WTC11 (cell line): ENCODE data around the gene INTS2. TPM values are rescaled to one million over a fixed set of nuclear protein-coding genes. Genes with fewer than 3 reads are reported as not detected.

Experiments
- ATAC-seq: fragments of 200-7000 bp; cut with Tn5 transposase; 2 replicates; pipeline ENCODE4 v1.10.0; 2021; ENCODE audit warnings: mild to moderate bottlenecking, moderate library complexity
- CTCF ChIA-PET: fragments of 300-600 bp; sonication (Branson Sonifier 250); formaldehyde crosslinking; loops from one replicate; lab custom pipeline; 2021; ENCODE audit warnings: antibody characterized with exemption; lab: Charles Lee
- POLR2A ChIA-PET: fragments of 350-600 bp; sonication (Branson Sonifier 250); formaldehyde crosslinking; loops from one replicate; lab custom pipeline; 2021; ENCODE audit warnings: antibody characterized with exemption; lab: Charles Lee
- DNase-seq: peaks from one replicate; pipeline ENCODE4 v3.0.0; 2021; ENCODE audit warnings: low spot score
- H3K27ac Mint-ChIP-seq: 2 replicates; pipeline ENCODE4 v1.8.0; 2021; ENCODE audit warnings: mixed read lengths
- H3K27me3 Mint-ChIP-seq: 2 replicates; pipeline ENCODE4 v1.8.0; 2021; ENCODE audit warnings: low read depth, mild to moderate bottlenecking, moderate library complexity, mixed read lengths
- H3K36me3 Mint-ChIP-seq: 2 replicates; pipeline ENCODE4 v1.8.0; 2021; ENCODE audit warnings: mixed read lengths
- H3K4me1 Mint-ChIP-seq: 2 replicates; pipeline ENCODE4 v1.8.0; 2022; ENCODE audit warnings: mixed read lengths
- H3K4me3 Mint-ChIP-seq: 2 replicates; pipeline ENCODE4 v1.8.0; 2021; ENCODE audit warnings: mild to moderate bottlenecking, moderate library complexity, mixed read lengths
- H3K9me3 Mint-ChIP-seq: 2 replicates; pipeline ENCODE4 v1.8.0; 2021; ENCODE audit warnings: mixed read lengths
- ATF1 ChIP-seq: sonication (generic); formaldehyde crosslinking; IDR thresholded peaks from 2 replicates; pipeline ENCODE4 v1.8.1; 2023; ENCODE audit warnings: mild to moderate bottlenecking, moderate library complexity, missing genetic modification reagents
- FOXK1 ChIP-seq: sonication (generic); formaldehyde crosslinking; IDR thresholded peaks from 2 replicates; pipeline ENCODE4 v1.8.0; 2022; ENCODE audit warnings: mild to moderate bottlenecking, moderate library complexity, missing genetic modification reagents
- JUN ChIP-seq: sonication (generic); formaldehyde crosslinking; IDR thresholded peaks from 2 replicates; pipeline ENCODE4 v1.8.0; 2023; ENCODE audit warnings: mild to moderate bottlenecking, missing genetic modification reagents
- SP1 ChIP-seq: sonication (generic); formaldehyde crosslinking; conservative IDR thresholded peaks from 2 replicates; pipeline ENCODE4 v1.8.1; 2022; ENCODE audit warnings: missing genetic modification reagents
- TEAD1 ChIP-seq: sonication (generic); formaldehyde crosslinking; IDR thresholded peaks from 2 replicates; pipeline ENCODE4 v1.8.0; 2022; ENCODE audit warnings: mild to moderate bottlenecking, missing genetic modification reagents
- TEAD4 ChIP-seq: sonication (generic); formaldehyde crosslinking; IDR thresholded peaks from 2 replicates; pipeline ENCODE4 v1.8.0; 2022; ENCODE audit warnings: mild to moderate bottlenecking, missing genetic modification reagents
- TP53 ChIP-seq: sonication (generic); formaldehyde crosslinking; IDR thresholded peaks from 2 replicates; pipeline ENCODE4 v1.8.1; 2023; ENCODE audit warnings: mild to moderate bottlenecking, missing genetic modification reagents
- ZNF263 ChIP-seq: sonication (generic); formaldehyde crosslinking; IDR thresholded peaks from 2 replicates; pipeline ENCODE4 v1.8.1; 2022; ENCODE audit warnings: low read depth, mild to moderate bottlenecking, moderate library complexity, missing genetic modification reagents
- ZNF317 ChIP-seq: sonication (generic); formaldehyde crosslinking; IDR thresholded peaks from 2 replicates; pipeline ENCODE4 v1.8.1; 2023; ENCODE audit warnings: low read depth, mild to moderate bottlenecking, moderate library complexity, missing genetic modification reagents, borderline replicate concordance
- total RNA-seq: library from RNA; stranded (reverse); gene quantifications from 3 replicates; pipeline ENCODE4 v1.2.3, GENCODE V29; 2021
- TF ChIP-seq, protein P1 (sequence below): sonication (generic); formaldehyde crosslinking; IDR thresholded peaks from 2 replicates; pipeline ENCODE4 v1.8.1; 2023; ENCODE audit warnings: mild to moderate bottlenecking, missing genetic modification reagents, borderline replicate concordance
- TF ChIP-seq, protein P2 (sequence below): fragments of 250-450 bp; sonication (Bioruptor Pico); IDR thresholded peaks from 2 replicates; pipeline ENCODE4 v1.8.0; 2021; ENCODE audit warnings: mild to moderate bottlenecking
- TF ChIP-seq, protein P3 (sequence below): sonication (generic); formaldehyde crosslinking; IDR thresholded peaks from 2 replicates; pipeline ENCODE4 v1.8.1; 2023; ENCODE audit warnings: mild to moderate bottlenecking, missing genetic modification reagents, moderate library complexity
- TF ChIP-seq, protein P4 (sequence below): fragments of 250-450 bp; sonication (Bioruptor Pico); conservative IDR thresholded peaks from 2 replicates; pipeline ENCODE4 v1.9.0; 2021; ENCODE audit warnings: mild to moderate bottlenecking
- TF ChIP-seq, protein P5 (sequence below): sonication (generic); formaldehyde crosslinking; IDR thresholded peaks from 2 replicates; pipeline ENCODE4 v1.8.0; 2022; ENCODE audit warnings: missing genetic modification reagents
- TF ChIP-seq, protein P6 (sequence below): sonication (generic); formaldehyde crosslinking; IDR thresholded peaks from 2 replicates; pipeline ENCODE4 v1.8.1; 2022; ENCODE audit warnings: mild to moderate bottlenecking, missing genetic modification reagents, moderate library complexity, borderline replicate concordance

The INTS2 gene
- total RNA-seq, 1 experiment from 2014 or later, result 24.9 TPM

DNA sequence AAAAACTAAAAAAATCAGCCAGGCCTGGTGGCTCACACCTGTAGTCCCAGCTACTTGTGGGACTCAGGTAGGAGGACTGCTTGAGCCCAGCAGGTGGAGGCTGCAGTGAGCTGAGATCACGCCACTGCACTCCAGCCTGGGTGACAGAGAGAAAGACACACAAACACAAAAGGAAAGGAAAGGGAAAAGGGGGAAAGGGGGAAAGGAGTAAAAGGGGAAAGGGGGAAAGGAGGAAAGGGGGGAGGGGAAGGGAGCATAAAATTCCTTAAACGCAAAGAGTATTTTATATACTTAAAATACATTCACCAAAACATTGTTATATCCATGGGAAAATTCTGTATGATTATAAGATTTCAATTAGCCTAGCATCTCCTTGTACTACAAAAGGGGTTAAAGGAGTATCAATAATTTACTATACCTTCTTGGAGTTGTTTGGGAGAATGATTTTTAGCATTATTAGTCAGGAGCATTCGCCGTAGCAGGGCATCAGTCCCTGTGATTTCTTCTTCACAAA lies 47.1 kb downstream of the INTS2 start (continued):
- TF ChIP-seq, protein P1, sequence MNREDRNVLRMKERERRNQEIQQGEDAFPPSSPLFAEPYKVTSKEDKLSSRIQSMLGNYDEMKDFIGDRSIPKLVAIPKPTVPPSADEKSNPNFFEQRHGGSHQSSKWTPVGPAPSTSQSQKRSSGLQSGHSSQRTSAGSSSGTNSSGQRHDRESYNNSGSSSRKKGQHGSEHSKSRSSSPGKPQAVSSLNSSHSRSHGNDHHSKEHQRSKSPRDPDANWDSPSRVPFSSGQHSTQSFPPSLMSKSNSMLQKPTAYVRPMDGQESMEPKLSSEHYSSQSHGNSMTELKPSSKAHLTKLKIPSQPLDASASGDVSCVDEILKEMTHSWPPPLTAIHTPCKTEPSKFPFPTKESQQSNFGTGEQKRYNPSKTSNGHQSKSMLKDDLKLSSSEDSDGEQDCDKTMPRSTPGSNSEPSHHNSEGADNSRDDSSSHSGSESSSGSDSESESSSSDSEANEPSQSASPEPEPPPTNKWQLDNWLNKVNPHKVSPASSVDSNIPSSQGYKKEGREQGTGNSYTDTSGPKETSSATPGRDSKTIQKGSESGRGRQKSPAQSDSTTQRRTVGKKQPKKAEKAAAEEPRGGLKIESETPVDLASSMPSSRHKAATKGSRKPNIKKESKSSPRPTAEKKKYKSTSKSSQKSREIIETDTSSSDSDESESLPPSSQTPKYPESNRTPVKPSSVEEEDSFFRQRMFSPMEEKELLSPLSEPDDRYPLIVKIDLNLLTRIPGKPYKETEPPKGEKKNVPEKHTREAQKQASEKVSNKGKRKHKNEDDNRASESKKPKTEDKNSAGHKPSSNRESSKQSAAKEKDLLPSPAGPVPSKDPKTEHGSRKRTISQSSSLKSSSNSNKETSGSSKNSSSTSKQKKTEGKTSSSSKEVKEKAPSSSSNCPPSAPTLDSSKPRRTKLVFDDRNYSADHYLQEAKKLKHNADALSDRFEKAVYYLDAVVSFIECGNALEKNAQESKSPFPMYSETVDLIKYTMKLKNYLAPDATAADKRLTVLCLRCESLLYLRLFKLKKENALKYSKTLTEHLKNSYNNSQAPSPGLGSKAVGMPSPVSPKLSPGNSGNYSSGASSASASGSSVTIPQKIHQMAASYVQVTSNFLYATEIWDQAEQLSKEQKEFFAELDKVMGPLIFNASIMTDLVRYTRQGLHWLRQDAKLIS (CRISPR knock-in tag), result no peak

DNA sequence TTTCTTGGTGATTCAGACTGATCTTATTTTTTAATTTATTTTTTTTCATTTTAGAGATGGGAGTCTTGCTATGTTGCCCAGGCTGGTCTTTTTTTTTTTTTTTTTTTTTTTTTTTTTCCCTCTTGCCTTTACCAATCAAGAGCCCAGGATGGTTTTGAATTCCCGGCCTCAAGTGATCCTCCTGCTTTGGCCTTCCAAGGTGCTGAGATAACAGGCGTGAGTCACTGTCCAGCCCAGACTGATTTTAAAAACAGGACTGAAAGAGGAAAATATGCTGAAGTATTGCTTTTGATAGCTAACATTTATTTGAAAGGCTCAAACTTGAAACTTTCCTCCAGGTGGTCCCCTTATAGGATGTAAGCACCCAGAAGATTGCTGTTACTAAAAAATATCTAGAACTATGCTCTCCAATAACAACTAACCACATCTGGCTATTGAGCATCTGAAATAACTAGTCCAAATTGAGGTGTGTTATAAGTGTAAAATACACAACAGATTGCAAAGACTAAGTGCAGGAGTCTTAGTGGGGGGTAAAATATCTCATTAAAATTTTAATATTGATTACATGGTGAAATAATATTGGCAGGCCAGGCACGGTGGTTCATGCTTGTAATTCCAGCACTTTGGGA lies 48.7 kb downstream of the INTS2 start:
- no peak overlapping the region for H3K4me3 Mint-ChIP-seq
- ATAC-seq (no peak), DNase-seq (no peak)
- H3K4me1 Mint-ChIP-seq, result no peaks in the 10 kb centered on the region
- H3K36me3 Mint-ChIP-seq, result peaks cover 23% of the 10 kb centered on the region
- no peaks in the 10 kb centered on the region for H3K27me3 Mint-ChIP-seq
- ChIA-PET POLR2A (interaction anchor here (1.2 kb wide), 1 partner anchor 16 kb away, joined by 7 read pairs; the partner anchor contains the start of gene BRIP1), CTCF (no interaction called here)
- H3K27ac Mint-ChIP-seq, result no peak overlapping the region
- H3K9me3 Mint-ChIP-seq, result no peaks in the 10 kb centered on the region
- TF ChIP-seq, protein P2, sequence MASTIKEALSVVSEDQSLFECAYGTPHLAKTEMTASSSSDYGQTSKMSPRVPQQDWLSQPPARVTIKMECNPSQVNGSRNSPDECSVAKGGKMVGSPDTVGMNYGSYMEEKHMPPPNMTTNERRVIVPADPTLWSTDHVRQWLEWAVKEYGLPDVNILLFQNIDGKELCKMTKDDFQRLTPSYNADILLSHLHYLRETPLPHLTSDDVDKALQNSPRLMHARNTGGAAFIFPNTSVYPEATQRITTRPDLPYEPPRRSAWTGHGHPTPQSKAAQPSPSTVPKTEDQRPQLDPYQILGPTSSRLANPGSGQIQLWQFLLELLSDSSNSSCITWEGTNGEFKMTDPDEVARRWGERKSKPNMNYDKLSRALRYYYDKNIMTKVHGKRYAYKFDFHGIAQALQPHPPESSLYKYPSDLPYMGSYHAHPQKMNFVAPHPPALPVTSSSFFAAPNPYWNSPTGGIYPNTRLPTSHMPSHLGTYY, result no peak
- TF ChIP-seq ZNF317 (CRISPR knock-in tag), result no peak
- TF ChIP-seq, protein P3, sequence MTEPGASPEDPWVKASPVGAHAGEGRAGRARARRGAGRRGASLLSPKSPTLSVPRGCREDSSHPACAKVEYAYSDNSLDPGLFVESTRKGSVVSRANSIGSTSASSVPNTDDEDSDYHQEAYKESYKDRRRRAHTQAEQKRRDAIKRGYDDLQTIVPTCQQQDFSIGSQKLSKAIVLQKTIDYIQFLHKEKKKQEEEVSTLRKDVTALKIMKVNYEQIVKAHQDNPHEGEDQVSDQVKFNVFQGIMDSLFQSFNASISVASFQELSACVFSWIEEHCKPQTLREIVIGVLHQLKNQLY (CRISPR knock-in tag), result no peak
- no peak for TF ChIP-seq JUN (CRISPR knock-in tag)
- no peak for TF ChIP-seq TEAD1
- TF ChIP-seq TEAD4 (CRISPR knock-in tag), result no peak
- TF ChIP-seq, protein P1 (CRISPR knock-in tag), result no peak
- TF ChIP-seq ZNF263 (CRISPR knock-in tag), result no peak
- TF ChIP-seq ATF1 (CRISPR knock-in tag), result no peak
- no peak for TF ChIP-seq TP53 (CRISPR knock-in tag)
- TF ChIP-seq, protein P4, sequence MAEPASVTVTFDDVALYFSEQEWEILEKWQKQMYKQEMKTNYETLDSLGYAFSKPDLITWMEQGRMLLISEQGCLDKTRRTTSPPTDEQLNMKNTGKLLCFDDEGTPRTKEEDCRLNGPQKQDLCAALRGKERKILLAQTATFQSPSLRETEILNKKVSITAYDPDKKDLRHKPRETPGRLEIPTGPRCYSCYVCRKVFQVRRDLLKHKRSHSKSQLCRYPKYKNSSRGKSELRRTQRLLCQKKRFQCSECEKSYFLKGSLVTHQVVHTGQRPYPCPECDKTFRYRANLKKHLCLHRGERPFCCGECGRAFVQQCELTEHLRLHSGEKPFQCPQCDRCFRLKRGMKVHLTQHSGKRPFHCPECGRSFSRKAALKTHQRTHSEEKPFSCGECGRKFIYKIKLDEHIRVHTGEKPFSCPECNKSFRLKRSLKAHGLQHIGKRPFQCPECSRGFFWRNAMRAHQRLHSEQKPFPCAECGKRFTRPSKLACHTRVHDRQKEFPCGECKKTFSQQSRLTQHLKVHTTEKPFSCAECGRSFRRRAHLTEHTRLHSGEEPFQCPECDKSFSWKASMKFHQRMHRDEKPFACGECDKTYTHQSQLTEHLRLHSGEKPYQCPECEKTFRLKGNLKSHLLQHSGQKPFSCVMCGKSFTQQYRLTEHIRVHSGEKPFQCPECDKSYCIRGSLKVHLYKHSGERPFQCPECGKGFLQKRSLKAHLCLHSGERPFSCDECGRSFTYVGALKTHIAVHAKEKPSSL (CRISPR knock-in tag), result no peak
- TF ChIP-seq FOXK1 (CRISPR knock-in tag), result no peak
- TF ChIP-seq SP1 (CRISPR knock-in tag), result no peak
- TF ChIP-seq, protein P5, sequence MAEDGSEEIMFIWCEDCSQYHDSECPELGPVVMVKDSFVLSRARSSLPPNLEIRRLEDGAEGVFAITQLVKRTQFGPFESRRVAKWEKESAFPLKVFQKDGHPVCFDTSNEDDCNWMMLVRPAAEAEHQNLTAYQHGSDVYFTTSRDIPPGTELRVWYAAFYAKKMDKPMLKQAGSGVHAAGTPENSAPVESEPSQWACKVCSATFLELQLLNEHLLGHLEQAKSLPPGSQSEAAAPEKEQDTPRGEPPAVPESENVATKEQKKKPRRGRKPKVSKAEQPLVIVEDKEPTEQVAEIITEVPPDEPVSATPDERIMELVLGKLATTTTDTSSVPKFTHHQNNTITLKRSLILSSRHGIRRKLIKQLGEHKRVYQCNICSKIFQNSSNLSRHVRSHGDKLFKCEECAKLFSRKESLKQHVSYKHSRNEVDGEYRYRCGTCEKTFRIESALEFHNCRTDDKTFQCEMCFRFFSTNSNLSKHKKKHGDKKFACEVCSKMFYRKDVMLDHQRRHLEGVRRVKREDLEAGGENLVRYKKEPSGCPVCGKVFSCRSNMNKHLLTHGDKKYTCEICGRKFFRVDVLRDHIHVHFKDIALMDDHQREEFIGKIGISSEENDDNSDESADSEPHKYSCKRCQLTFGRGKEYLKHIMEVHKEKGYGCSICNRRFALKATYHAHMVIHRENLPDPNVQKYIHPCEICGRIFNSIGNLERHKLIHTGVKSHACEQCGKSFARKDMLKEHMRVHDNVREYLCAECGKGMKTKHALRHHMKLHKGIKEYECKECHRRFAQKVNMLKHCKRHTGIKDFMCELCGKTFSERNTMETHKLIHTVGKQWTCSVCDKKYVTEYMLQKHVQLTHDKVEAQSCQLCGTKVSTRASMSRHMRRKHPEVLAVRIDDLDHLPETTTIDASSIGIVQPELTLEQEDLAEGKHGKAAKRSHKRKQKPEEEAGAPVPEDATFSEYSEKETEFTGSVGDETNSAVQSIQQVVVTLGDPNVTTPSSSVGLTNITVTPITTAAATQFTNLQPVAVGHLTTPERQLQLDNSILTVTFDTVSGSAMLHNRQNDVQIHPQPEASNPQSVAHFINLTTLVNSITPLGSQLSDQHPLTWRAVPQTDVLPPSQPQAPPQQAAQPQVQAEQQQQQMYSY (CRISPR knock-in tag), result no peak
- TF ChIP-seq, protein P6, sequence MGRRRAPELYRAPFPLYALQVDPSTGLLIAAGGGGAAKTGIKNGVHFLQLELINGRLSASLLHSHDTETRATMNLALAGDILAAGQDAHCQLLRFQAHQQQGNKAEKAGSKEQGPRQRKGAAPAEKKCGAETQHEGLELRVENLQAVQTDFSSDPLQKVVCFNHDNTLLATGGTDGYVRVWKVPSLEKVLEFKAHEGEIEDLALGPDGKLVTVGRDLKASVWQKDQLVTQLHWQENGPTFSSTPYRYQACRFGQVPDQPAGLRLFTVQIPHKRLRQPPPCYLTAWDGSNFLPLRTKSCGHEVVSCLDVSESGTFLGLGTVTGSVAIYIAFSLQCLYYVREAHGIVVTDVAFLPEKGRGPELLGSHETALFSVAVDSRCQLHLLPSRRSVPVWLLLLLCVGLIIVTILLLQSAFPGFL (CRISPR knock-in tag), result no peak
